HUES6 (cell line): Measurements from ENCODE around the gene C1orf141.
A peak's percentile ranks its signal among the peaks of the same experiment; 100 is the strongest.

Source experiments
- H3K27ac ChIP-seq: 2 replicates; pipeline ENCODE4 v1.7.0; 2013; ENCODE audit warnings: low read depth, mild to moderate bottlenecking, low read length, inconsistent platforms
- H3K27me3 ChIP-seq: 2 replicates; pipeline ENCODE4 v1.6.1; 2013; ENCODE audit warnings: low read length; ENCODE audit not compliant: control insufficient read depth, insufficient read depth
- H3K36me3 ChIP-seq: 2 replicates; pipeline ENCODE4 v1.6.1; 2013; ENCODE audit warnings: low read length; ENCODE audit not compliant: control insufficient read depth, insufficient read depth
- H3K4me1 ChIP-seq: 2 replicates; pipeline ENCODE4 v1.6.1; 2013; ENCODE audit warnings: low read length; ENCODE audit not compliant: control insufficient read depth, insufficient read depth
- H3K4me3 ChIP-seq: 2 replicates; pipeline ENCODE4 v1.5.1; 2013; ENCODE audit warnings: low read depth, low read length
- H3K9ac ChIP-seq: one replicate; pipeline ENCODE4 v1.6.1; 2013; ENCODE audit warnings: mild to moderate bottlenecking, low read length
- H3K9me3 ChIP-seq: 2 replicates; pipeline ENCODE4 v1.6.1; 2013; ENCODE audit warnings: low read depth, low read length; ENCODE audit not compliant: control insufficient read depth, insufficient read depth

The C1orf141 gene

DNA sequence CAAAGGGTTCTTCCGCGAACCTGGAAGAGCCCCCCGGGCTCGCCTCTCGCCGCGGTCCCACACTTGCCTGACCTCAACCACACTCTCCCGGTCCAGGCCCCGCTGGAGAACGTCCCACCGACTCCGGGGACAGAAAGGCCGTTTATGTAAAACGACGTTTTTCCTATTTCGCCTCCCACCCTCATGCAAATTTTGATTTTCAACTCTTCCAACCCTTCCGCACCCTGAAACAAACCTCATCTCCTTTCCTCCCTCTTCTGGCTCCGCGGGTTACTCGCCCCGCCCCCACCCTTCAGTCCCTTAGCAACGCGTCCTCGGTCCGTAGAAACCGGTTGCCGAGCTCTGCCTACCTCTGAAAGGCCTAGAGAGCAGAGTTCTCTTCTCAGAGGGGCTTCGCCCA, at the start of gene C1orf141:
C1orf141 (minus strand) TSS at position 276 of the 400 bp plus-strand sequence. CDS start 7,730 bp downstream, outside the sequence.
- Histone ChIP-seq H3K9ac (no peak within 1 kb of the TSS), H3K36me3 (no peaks in the 10 kb centered on the region), H3K4me1 (peaks cover 13% of the 10 kb centered on the region), H3K27ac (no peak within 1 kb of the TSS), H3K4me3 (peak within 1 kb of the TSS; percentile 63), H3K9me3 (no peaks in the 10 kb centered on the region), H3K27me3 (no peaks in the 10 kb centered on the region)

- Histone ChIP-seq H3K27ac (no peak overlapping the region), H3K9me3 (no peaks in the 10 kb centered on the region), H3K4me3 (no peak overlapping the region), H3K4me1 (no peaks in the 10 kb centered on the region), H3K27me3 (no peaks in the 10 kb centered on the region), H3K9ac (no peak overlapping the region), H3K36me3 (no peaks in the 10 kb centered on the region)
These were observed 40.8 kb upstream of the C1orf141 start for GRCh38 chr1:67175530-67176087.

GRCh38 chr1:67174716-67175284, 40.0 kb upstream of the C1orf141 start:
- Histone ChIP-seq H3K9ac (no peak overlapping the region), H3K4me3 (no peak overlapping the region), H3K27ac (no peak overlapping the region), H3K27me3 (no peaks in the 10 kb centered on the region), H3K4me1 (no peaks in the 10 kb centered on the region), H3K36me3 (no peaks in the 10 kb centered on the region), H3K9me3 (no peaks in the 10 kb centered on the region)

DNA sequence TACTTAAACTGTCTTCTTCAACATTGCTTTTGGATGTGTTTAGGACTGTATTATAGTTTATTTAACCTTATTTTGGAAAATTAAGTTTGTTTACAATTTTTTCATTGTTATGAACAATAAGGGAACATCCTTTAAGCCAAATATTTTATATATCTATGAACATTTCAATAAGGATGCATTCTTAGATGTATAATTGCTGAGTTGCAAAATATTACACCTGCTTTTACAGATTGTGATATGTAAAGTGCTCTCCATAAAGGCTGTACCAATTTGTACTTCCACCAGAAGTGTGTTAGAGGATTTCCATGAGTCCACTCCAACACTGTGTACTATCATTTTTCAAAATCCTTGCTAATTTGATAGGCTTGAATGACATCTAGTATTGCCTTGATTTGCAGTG, 39.2 kb upstream of the C1orf141 start:
- Histone ChIP-seq H3K4me1 (no peaks in the 10 kb centered on the region), H3K9ac (no peak overlapping the region), H3K9me3 (no peaks in the 10 kb centered on the region), H3K4me3 (no peak overlapping the region), H3K36me3 (no peaks in the 10 kb centered on the region), H3K27me3 (no peaks in the 10 kb centered on the region), H3K27ac (no peak overlapping the region)

DNA sequence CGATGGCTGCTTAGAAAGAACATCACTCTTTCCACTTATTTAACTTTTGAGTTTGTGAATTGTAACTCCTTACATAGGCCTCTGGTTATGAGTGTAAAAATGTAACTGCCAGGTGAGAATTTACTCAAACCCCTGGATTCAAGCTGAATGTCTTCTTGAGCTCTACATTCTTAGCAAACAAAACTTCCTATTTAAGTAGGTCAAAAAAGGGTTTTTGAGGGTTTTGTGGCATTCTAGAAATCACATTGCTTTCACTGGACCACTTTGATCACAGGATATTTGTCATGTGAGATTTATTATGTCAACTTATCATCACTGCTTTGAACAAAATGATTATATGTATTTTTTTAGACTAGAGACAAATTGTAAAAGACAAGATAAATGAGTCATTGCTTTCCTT, 37.2 kb upstream of the C1orf141 start:
- Histone ChIP-seq H3K27me3 (no peaks in the 10 kb centered on the region), H3K9ac (no peak overlapping the region), H3K4me3 (no peak overlapping the region), H3K4me1 (no peaks in the 10 kb centered on the region), H3K36me3 (no peaks in the 10 kb centered on the region), H3K9me3 (no peaks in the 10 kb centered on the region), H3K27ac (no peak overlapping the region)

- Histone ChIP-seq H3K4me3 (no peak overlapping the region), H3K27ac (no peak overlapping the region), H3K27me3 (no peaks in the 10 kb centered on the region), H3K9me3 (no peaks in the 10 kb centered on the region), H3K4me1 (no peaks in the 10 kb centered on the region), H3K36me3 (no peaks in the 10 kb centered on the region), H3K9ac (no peak overlapping the region)
These were observed 36.8 kb upstream of the C1orf141 start for GRCh38 chr1:67171574-67171955.

DNA sequence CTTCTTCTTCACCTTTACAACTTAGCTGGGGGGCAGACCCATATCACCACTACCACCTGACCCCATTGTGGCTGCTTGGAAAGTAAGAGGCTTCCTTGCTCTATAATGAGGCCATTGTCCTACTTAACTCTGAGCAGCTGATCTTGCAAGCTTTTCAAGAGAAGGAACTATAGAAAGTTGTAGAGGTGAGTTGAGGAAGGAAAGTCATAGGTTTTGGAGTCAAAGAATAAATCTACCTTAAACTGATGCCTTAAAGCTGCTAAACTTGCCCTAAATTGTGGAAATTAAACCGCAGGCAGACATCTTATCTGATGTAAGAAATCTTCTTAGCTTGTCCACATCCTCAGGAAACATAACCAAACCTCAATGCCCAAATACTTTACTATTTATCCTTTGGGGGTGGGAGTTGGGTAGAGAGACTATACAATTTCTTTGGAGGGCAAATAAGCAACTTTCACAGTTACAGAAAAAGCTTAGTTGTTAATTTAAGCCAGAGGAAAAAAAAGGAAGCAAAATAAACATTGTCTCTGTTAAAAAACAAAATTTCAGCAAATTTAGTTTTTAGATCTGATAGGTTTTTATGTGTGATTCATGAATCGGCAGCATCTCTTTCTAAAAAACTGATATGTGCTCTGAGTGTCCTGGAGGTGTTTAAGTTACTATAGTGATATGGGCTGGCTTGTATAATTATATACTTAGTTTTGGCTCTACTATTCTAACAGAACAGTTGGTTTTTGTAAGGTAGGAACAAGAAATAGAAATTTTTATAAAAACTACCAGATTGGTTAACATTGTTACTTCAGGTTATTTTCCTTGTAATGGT, 36.2 kb upstream of the C1orf141 start:
- no peak overlapping the region for H3K4me3 ChIP-seq
- H3K27ac ChIP-seq = no peak overlapping the region
- H3K4me1 ChIP-seq = no peaks in the 10 kb centered on the region
- no peaks in the 10 kb centered on the region for H3K36me3 ChIP-seq
- H3K9ac ChIP-seq = no peak overlapping the region
- no peaks in the 10 kb centered on the region for H3K9me3 ChIP-seq
- H3K27me3 ChIP-seq = no peaks in the 10 kb centered on the region

- Histone ChIP-seq H3K9ac (no peak overlapping the region), H3K4me3 (no peak overlapping the region), H3K4me1 (no peaks in the 10 kb centered on the region), H3K27me3 (no peaks in the 10 kb centered on the region), H3K9me3 (no peaks in the 10 kb centered on the region), H3K27ac (no peak overlapping the region), H3K36me3 (no peaks in the 10 kb centered on the region)
These were observed 35.2 kb upstream of the C1orf141 start for GRCh38 chr1:67169932-67170331.

GRCh38 chr1:67169496-67169895, 34.7 kb upstream of the C1orf141 start:
- H3K36me3 ChIP-seq = no peaks in the 10 kb centered on the region
- H3K4me1 ChIP-seq = no peaks in the 10 kb centered on the region
- no peaks in the 10 kb centered on the region for H3K27me3 ChIP-seq
- no peaks in the 10 kb centered on the region for H3K9me3 ChIP-seq
- H3K27ac ChIP-seq = no peak overlapping the region
- H3K4me3 ChIP-seq = no peak overlapping the region
- no peak overlapping the region for H3K9ac ChIP-seq

GRCh38 chr1:67166196-67166595, 31.4 kb upstream of the C1orf141 start, which contains the start of gene IL23R:
Gene IL23R (plus strand): TSS chr1:67166454. CDS start chr1:67168121, 1,667 bp downstream.
- Histone ChIP-seq H3K9ac (no peak within 1 kb of the TSS), H3K9me3 (no peaks in the 10 kb centered on the region), H3K4me3 (no peak within 1 kb of the TSS), H3K27me3 (no peaks in the 10 kb centered on the region), H3K4me1 (no peaks in the 10 kb centered on the region), H3K36me3 (no peaks in the 10 kb centered on the region), H3K27ac (no peak within 1 kb of the TSS)

- no peaks in the 10 kb centered on the region for H3K4me1 ChIP-seq
- H3K36me3 ChIP-seq = no peaks in the 10 kb centered on the region
These were observed 30.8 kb upstream of the C1orf141 start for GRCh38 chr1:67165468-67166041.

More at GRCh38 chr1:67165468-67166041, 30.8 kb upstream of the C1orf141 start:
- H3K9me3 ChIP-seq = no peaks in the 10 kb centered on the region
- no peaks in the 10 kb centered on the region for H3K27me3 ChIP-seq
- H3K27ac ChIP-seq = no peak overlapping the region
- H3K9ac ChIP-seq = no peak overlapping the region
- H3K4me3 ChIP-seq = no peak overlapping the region
